HG02623 (cell line): ENCODE results near the gene DDIAS.
"Not testable (repeated sequence)": the region's sequence is repeated elsewhere in the genome, so short reads cannot be mapped to it uniquely, and the experiment has no call there.

Experiments
- ATAC-seq: cut with Tn5 transposase; IDR thresholded peaks from one replicate; pipeline ENCODE4 v1.9.1; 2021; ENCODE audit warnings: moderate library complexity; ENCODE audit not compliant: unreplicated experiment

DDIAS gene

GRCh38 chr11:82969811-82970210 is 68.3 kb downstream of the DDIAS start:
- ATAC-seq, result peak; percentile 96

DNA sequence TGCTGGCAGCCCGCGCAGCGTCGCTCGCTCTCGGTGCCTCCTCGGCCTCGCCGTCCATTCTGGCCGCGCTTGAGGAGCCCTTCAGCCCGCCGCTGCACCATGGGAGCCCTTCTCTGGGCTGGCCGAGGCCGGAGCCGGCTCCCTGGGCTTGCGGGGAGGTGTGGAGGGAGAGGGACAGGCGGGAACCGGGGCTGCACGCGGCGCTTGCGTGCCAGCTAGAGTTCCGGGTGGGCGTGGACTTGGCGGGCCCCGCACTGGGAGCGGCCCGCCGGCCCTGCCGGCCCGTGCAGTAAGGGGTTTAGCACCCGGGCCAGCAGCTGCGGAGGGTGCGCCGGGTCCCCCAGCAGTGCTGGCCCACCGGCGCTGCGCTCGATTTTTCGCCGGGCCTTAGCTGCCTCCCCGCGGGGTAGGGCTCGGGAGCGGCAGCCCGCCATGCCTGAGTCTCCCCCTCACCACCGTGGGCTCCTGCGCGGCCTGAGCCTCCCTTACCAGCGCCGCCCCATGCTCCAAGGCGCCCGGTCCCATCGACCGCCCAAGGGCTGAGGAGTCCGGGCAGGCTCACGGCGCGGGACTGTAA is 69.1 kb downstream of the DDIAS start:
- not testable (repeated sequence) for ATAC-seq

DNA sequence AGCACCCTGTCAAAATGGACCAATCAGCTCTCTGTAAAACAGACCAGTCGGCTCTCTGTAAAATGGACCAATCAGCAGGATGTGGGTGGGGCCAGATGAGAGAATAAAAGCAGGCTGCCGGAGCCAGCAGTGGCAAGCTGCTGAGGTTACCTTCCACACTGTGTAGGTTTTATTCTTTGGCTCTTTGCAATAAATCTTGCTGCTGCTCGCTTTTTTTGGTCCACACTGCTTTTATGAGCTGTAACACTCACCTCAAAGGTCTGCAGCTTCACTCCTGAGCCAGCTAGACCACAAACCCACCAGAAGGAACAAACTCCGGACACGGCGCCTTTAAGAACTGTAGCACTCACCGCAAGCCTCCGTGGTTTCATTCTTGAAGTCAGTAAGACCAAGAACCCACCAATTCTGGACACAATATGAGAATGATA is 70.0 kb downstream of the DDIAS start:
- not testable (repeated sequence) for ATAC-seq

DNA sequence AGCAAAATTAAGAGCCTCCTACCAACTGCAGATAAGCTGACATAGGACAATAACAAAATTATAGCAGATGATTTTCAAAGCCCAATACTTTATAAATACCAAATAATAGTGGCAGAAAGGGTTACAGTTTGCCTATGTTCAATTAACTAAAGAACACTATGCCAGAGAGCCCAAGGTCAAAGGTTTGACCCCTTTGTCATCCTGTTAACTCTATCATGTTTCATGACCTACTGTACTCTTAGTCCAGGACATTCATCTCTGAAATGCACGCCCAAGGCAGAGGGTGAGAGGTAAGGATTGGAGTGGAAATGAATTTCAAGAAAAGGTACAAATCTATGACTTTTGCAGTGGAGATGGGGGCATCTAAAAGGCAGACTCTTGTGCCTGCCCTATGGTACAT is 70.6 kb downstream of the DDIAS start:
- no peak for ATAC-seq

- no peak for ATAC-seq
Measured at GRCh38 chr11:82974135-82974534, 72.6 kb downstream of the DDIAS start.

GRCh38 chr11:82974851-82975250 is 73.3 kb downstream of the DDIAS start:
- ATAC-seq, result no peak

DNA sequence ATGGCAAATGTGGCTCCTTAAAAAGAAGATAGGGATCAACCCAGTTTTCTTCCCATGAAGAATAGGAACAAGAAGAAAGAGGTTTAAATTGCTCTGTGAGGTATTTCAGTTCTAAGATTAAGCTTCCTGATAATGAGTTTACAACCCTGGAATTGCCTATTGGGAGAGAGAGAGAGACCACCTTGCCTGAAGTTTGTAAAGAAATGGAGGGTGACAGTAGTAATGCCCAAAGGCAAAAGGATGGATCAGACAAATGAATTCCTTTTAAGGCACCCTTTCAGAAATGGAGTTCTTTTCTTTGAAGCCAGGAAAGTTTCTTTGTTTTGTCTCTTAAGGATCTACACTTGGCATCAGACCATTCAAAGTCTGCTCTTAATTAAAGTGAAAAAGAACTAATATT is 74.3 kb downstream of the DDIAS start:
- no peak for ATAC-seq

DNA sequence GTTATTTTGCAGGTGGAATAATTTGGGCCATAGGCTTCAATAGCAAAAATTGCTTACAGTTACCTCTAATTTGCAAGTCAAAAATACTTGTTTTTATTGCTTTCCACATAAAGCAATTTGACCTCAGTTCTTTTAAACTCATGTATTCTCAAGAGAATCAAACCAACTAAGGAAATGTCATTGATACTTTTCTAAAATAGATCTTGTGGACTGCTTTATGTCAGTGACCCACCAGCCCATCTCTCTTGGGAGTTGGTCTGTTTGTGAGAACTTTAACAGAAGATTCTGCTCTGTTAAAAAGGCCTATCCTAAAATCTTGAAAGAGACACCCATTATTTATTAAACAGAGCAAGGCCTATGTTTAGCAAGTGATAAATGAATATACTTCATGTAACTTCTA is 75.2 kb downstream of the DDIAS start:
- ATAC-seq, result no peak

DNA sequence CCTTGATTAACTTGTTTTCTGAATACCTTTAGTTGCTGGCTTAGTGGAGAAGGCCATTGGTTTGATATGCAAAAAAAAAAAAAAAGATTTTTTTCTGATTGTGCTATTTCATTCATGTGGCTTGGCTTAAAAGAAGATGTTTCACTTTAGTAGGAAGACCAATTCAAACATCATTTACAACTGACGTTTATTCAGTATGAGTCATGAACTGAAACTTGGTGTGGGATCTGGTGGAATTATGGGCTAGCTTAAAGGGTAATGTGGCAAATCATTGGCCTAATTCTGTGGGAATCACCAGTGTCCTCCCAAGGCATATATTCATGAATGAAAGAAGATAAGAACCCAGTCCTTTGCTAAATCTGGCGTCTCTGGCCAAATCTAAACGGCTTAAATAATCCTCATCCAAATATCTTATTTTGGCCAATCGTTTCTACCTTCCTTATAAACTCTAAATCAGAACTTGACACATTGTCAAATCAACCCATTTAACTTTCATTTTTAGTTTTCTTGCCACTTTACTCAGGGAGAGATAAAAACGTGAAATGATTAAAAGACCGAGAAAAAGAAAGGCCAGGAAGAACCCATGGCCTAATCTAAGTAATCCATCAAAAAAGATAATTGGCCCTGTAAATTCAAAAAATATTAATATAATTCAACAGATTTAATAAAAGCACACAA is 77.0 kb downstream of the DDIAS start:
- no peak for ATAC-seq

GRCh38 chr11:82979824-82980223 is 78.3 kb downstream of the DDIAS start:
- no peak for ATAC-seq

GRCh38 chr11:82980292-82980691 is 78.8 kb downstream of the DDIAS start:
- ATAC-seq, result no peak

GRCh38 chr11:82980947-82981346 is 79.4 kb downstream of the DDIAS start:
- ATAC-seq, result no peak

- ATAC-seq, result no peak
Measured at GRCh38 chr11:82981852-82982251, 80.3 kb downstream of the DDIAS start.
